ENCODE data around the gene CITED2.

GRCh38 chr6:139394027-139394649 is 19.7 kb upstream of the CITED2 start:
- TF ChIP-seq MAX (CRISPR knock-in tag; IDR thresholded peaks at IDR 0.05) (no peak), CTCF (IDR thresholded peaks at IDR 0.05) (no peak), ESRRA (CRISPR knock-in tag; IDR thresholded peaks at IDR 0.05; ENCODE audit: borderline replicate concordance) (no peak), JUN (CRISPR knock-in tag; IDR thresholded peaks at IDR 0.05) (no peak), ZNF232 (CRISPR knock-in tag; IDR thresholded peaks at IDR 0.05) (no peak), ATF3 (CRISPR knock-in tag; conservative IDR thresholded peaks at IDR 0.05) (no peak), USF2 (CRISPR knock-in tag; IDR thresholded peaks at IDR 0.05) (no peak), RELA (CRISPR knock-in tag; IDR thresholded peaks at IDR 0.05; ENCODE audit: borderline replicate concordance) (no peak), ZNF121 (CRISPR knock-in tag; IDR thresholded peaks at IDR 0.05) (no peak), PRRX2 (CRISPR knock-in tag; IDR thresholded peaks at IDR 0.05) (no peak), TEAD4 (CRISPR knock-in tag; IDR thresholded peaks at IDR 0.05) (no peak), CBFB (CRISPR knock-in tag; IDR thresholded peaks at IDR 0.05; ENCODE audit: low read depth) (no peak), OVOL2 (CRISPR knock-in tag; IDR thresholded peaks at IDR 0.05; ENCODE audit: borderline replicate concordance) (no peak), CREM (CRISPR knock-in tag; IDR thresholded peaks at IDR 0.05) (no peak)

Measured in WTC11 (cell line).